A549 (cell line): ENCODE measurements around the gene SLC2A1. TPM values are rescaled to one million over a fixed set of nuclear protein-coding genes. Genes with fewer than 3 reads are reported as not detected.
"Not testable (repeated sequence)": the region's sequence is repeated elsewhere in the genome, so short reads cannot be mapped to it uniquely, and the experiment has no call there.

Source experiments
- ATAC-seq, 2 experiments: fragments of 200-7000 bp in 1 of 2; fragments of >200 bp in 1 of 2; cut with Nextera tagmentation in 1 of 2; cut with Tn5 transposase in 1 of 2; 3 replicates each; pipeline versions ENCODE4 v1.8.0 to v1.9.1; 2018 to 2020; ENCODE audit warnings: mild to moderate bottlenecking in 1 of 2, moderate library complexity in 1 of 2
- CTCF ChIA-PET: fragments of 300-600 bp; sonication (Branson Sonifier 250); formaldehyde crosslinking; extraction: SDS; loops from one replicate; lab custom pipeline; 2021; ENCODE audit warnings: antibody characterized with exemption, inconsistent platforms; lab: Yijun Ruan, JAX
- POLR2A ChIA-PET: fragments of 350-600 bp; formaldehyde crosslinking; extraction: SDS; loops from one replicate; lab custom pipeline; 2021; ENCODE audit warnings: antibody characterized with exemption, inconsistent platforms; lab: Yijun Ruan, JAX
- DNase-seq, 2 experiments: peaks; one replicate each; pipeline versions ENCODE4 v3.0.0 to v3.0.0-alpha.2; 2011 to 2016; ENCODE audit warnings: low read depth in 1 of 2, low spot score in 1 of 2
- FAIRE-seq: peaks from 2 replicates; lab custom pipeline; 2011; peaks lifted over from hg19 to GRCh38; lab: Jason Lieb, UNC
- H3K27ac ChIP-seq, 2 experiments: fragments of >200 bp; sonication (Bioruptor Twin); formaldehyde crosslinking; 3 replicates each; pipeline ENCODE4 v1.5.1; 2016 to 2017
- H3K4me1 ChIP-seq: fragments of >200 bp; sonication (Bioruptor Twin); formaldehyde crosslinking; 3 replicates; pipeline ENCODE4 v1.6.1; 2016
- H3K4me2 ChIP-seq: fragments of >200 bp; sonication (Bioruptor Twin); formaldehyde crosslinking; 3 replicates; pipeline ENCODE4 v1.6.1; 2016
- H3K4me3 ChIP-seq: fragments of >200 bp; sonication (Bioruptor Twin); formaldehyde crosslinking; 3 replicates; pipeline ENCODE4 v1.5.1; 2016
- H3K9me3 ChIP-seq: fragments of >200 bp; sonication (Bioruptor Twin); formaldehyde crosslinking; 3 replicates; pipeline ENCODE4 v1.6.1; 2016
- BCL3 ChIP-seq: fragments of >200 bp; sonication (Bioruptor Twin); formaldehyde crosslinking; IDR thresholded peaks from 3 replicates; pipeline ENCODE4 v1.6.1; 2016
- CBX8 ChIP-seq: fragments of 200-600 bp; sonication (generic); IDR thresholded peaks from 2 replicates; pipeline ENCODE4 v1.6.1; 2016
- CTCF ChIP-seq: fragments of >200 bp; sonication (Bioruptor Twin); formaldehyde crosslinking; IDR thresholded peaks from 3 replicates; pipeline ENCODE4 v1.5.1; 2016
- E2F6 ChIP-seq: IDR thresholded peaks from 2 replicates; pipeline ENCODE4 v1.6.1; 2012; ENCODE audit warnings: low read depth, borderline replicate concordance
- EHF ChIP-seq: fragments of 250-450 bp; sonication (Bioruptor Pico); IDR thresholded peaks from 2 replicates; pipeline ENCODE4 v1.5.0; 2020; ENCODE audit warnings: mild to moderate bottlenecking
- ELK1 ChIP-seq: fragments of 150-350 bp; IDR thresholded peaks from 2 replicates; pipeline ENCODE4 v1.6.1; 2014; ENCODE audit warnings: low read depth, mild to moderate bottlenecking, low read length
- FOSB ChIP-seq: fragments of 250-450 bp; sonication (Bioruptor Pico); IDR thresholded peaks from 2 replicates; pipeline ENCODE4 v1.5.0; 2020; ENCODE audit warnings: mild to moderate bottlenecking, moderate library complexity
- FOXS1 ChIP-seq: fragments of 250-450 bp; sonication (Bioruptor Pico); IDR thresholded peaks from 2 replicates; pipeline ENCODE4 v1.5.0; 2020; ENCODE audit warnings: mild to moderate bottlenecking, moderate library complexity
- HDAC2 ChIP-seq: fragments of 200-600 bp; sonication (generic); IDR thresholded peaks from 2 replicates; pipeline ENCODE4 v1.6.1; 2016
- HEYL ChIP-seq: fragments of 250-450 bp; sonication (Bioruptor Pico); IDR thresholded peaks from 2 replicates; pipeline ENCODE4 v1.8.0; 2021; ENCODE audit warnings: mild to moderate bottlenecking, moderate library complexity
- MAZ ChIP-seq: fragments of 150-350 bp; IDR thresholded peaks from 2 replicates; pipeline ENCODE4 v1.6.1; 2014; ENCODE audit warnings: antibody characterized with exemption, low read depth, low read length, borderline replicate concordance
- POLR2A ChIP-seq: IDR thresholded peaks from 2 replicates; pipeline ENCODE4 v1.6.1; 2012; ENCODE audit warnings: mild to moderate bottlenecking, low read length
- POLR2AphosphoS2 ChIP-seq: conservative IDR thresholded peaks from 2 replicates; pipeline ENCODE4 v1.6.1; 2012; ENCODE audit warnings: low read length, improper control_type of control experiment, inconsistent platforms
- RCOR1 ChIP-seq: fragments of 150-350 bp; IDR thresholded peaks from 2 replicates; pipeline ENCODE4 v1.6.1; 2014; ENCODE audit warnings: antibody characterized with exemption, low read length, low read depth
- REST ChIP-seq: fragments of 200-600 bp; sonication (generic); IDR thresholded peaks from 2 replicates; pipeline ENCODE4 v1.6.1; 2016; ENCODE audit warnings: antibody characterized with exemption, mild to moderate bottlenecking, moderate library complexity
- RNF2 ChIP-seq: fragments of 200-600 bp; sonication (generic); IDR thresholded peaks from 2 replicates; pipeline ENCODE4 v1.6.1; 2016; ENCODE audit warnings: low read depth, mild to moderate bottlenecking, antibody characterized with exemption, moderate library complexity, borderline replicate concordance
- ZC3H11A ChIP-seq: fragments of 450-650 bp; IDR thresholded peaks from 2 replicates; pipeline ENCODE4 v1.6.1; 2014; ENCODE audit warnings: antibody characterized with exemption, mild to moderate bottlenecking
- WGBS: methylation state at CpG from one replicate; pipeline ENCODE4 v1.1.6; 2017; ENCODE audit errors: missing lambda C conversion rate; 5-methylcytosine and 5-hydroxymethylcytosine counted together
- polyA plus RNA-seq, 4 experiments: library from polyadenylated mRNA; depleted of rRNA in 3 of 4; stranded (reverse); fragments of >200 nt; fragmentation: RNase III in 1 of 4; extraction: RNeasy Plus Mini Kit Qiagen cat#74134 plus additional on column Dnase treatment in 1 of 4; gene quantifications; 2 replicates in 3 of 4; 3 replicates in 1 of 4; pipeline ENCODE4 v1.2.3, GENCODE V29; 2011 to 2017

The SLC2A1 gene
- polyA plus RNA-seq, 2 of the 4 experiments (the other 2 are of a cell fraction) = 106 to 124 TPM

- TF ChIP-seq POLR2AphosphoS2 (peak; percentile 37; the same call in 1 of the 2 replicates), REST (no peak), EHF (no peak), FOSB (CRISPR knock-in tag) (no peak), RCOR1 (no peak), CTCF (peak; percentile 71), CBX8 (no peak)
- TF ChIP-seq, all 56 proteins: peak for 5
Observed at GRCh38 chr1:42922687-42923366, 35.8 kb downstream of the SLC2A1 start (continued).

GRCh38 chr1:42921769-42922168 lies 36.9 kb downstream of the SLC2A1 start:
- no peaks in the 10 kb centered on the region for H3K9me3 ChIP-seq
- CTCF ChIA-PET = interaction anchor here (0.6 to 8.9 kb wide), 11 partner anchors 8 to 152 kb away, joined by 3 to 103 read pairs (median 7); no protein-coding TSS in a partner anchor
- ATAC-seq (no peak), DNase-seq (no peak), FAIRE-seq (no peak)
- POLR2A ChIA-PET = no interaction called here
- peaks cover 28% of the 10 kb centered on the region for H3K4me1 ChIP-seq
- TF ChIP-seq BCL3 (no peak), HDAC2 (no peak)
- no peak overlapping the region for H3K4me3 ChIP-seq
- WGBS = 96% methylated on average over 4 of the region's 4 CpGs
- H3K27ac ChIP-seq = no peak overlapping the region; a peak in 2 of 6 replicates
- no peak overlapping the region for H3K4me2 ChIP-seq

GRCh38 chr1:42919651-42920050 lies 39.0 kb downstream of the SLC2A1 start:
- POLR2A ChIA-PET, H3K4me3 ChIP-seq, H3K4me2 ChIP-seq, ATAC-seq, H3K9me3 ChIP-seq, H3K27ac ChIP-seq, DNase-seq, FAIRE-seq: not testable (repeated sequence)
- WGBS = 81% methylated on average over 4 of the region's 5 CpGs
- peaks cover 13% of the 10 kb centered on the region for H3K4me1 ChIP-seq
- CTCF ChIA-PET = interaction anchor here (1.0 to 10.9 kb wide), 2 partner anchors 81 to 154 kb away, joined by 3 to 280 read pairs; no protein-coding TSS in a partner anchor

- Histone ChIP-seq H3K4me3 (no peak overlapping the region), H3K4me2 (no peak overlapping the region)
- CTCF ChIA-PET = interaction anchor here (1.2 to 10.9 kb wide), 2 partner anchors 157 to 312 kb away, joined by 3 to 280 read pairs; no protein-coding TSS in a partner anchor
- POLR2A ChIA-PET = no interaction called here
- TF ChIP-seq FOXS1 (CRISPR knock-in tag) = no peak
- TF ChIP-seq ZC3H11A = no peak
- no peak for TF ChIP-seq ELK1
- TF ChIP-seq MAZ = no peak
- TF ChIP-seq RNF2 = no peak
- TF ChIP-seq POLR2A = no peak
- no peak for TF ChIP-seq HEYL (CRISPR knock-in tag)
- no peak for TF ChIP-seq E2F6
- TF ChIP-seq, all 56 proteins: peak for 0
- no peak for FAIRE-seq
- H3K27ac ChIP-seq = no peak overlapping the region
- 83% methylated on average over 2 of the region's 15 CpGs for WGBS
- H3K4me1 ChIP-seq = no peaks in the 10 kb centered on the region; the same call in 2 of the 3 replicates
- H3K9me3 ChIP-seq = peaks cover 7% of the 10 kb centered on the region; the same call in 1 of the 3 replicates
- ATAC-seq = no peak
- no peak for DNase-seq
Observed at GRCh38 chr1:42917241-42917495, 41.5 kb downstream of the SLC2A1 start.
